ENCODE data around the gene SNX3.

- no peak for TF ChIP-seq POLR2A (IDR thresholded peaks at IDR 0.05)
- TF ChIP-seq, protein P1, sequence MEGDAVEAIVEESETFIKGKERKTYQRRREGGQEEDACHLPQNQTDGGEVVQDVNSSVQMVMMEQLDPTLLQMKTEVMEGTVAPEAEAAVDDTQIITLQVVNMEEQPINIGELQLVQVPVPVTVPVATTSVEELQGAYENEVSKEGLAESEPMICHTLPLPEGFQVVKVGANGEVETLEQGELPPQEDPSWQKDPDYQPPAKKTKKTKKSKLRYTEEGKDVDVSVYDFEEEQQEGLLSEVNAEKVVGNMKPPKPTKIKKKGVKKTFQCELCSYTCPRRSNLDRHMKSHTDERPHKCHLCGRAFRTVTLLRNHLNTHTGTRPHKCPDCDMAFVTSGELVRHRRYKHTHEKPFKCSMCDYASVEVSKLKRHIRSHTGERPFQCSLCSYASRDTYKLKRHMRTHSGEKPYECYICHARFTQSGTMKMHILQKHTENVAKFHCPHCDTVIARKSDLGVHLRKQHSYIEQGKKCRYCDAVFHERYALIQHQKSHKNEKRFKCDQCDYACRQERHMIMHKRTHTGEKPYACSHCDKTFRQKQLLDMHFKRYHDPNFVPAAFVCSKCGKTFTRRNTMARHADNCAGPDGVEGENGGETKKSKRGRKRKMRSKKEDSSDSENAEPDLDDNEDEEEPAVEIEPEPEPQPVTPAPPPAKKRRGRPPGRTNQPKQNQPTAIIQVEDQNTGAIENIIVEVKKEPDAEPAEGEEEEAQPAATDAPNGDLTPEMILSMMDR (IDR thresholded peaks at IDR 0.05), result no peak
These were observed 99.0 kb downstream of the SNX3 start for GRCh38 chr6:108161724-108162282.

Data from transverse colon (tissue), 3 donors.